ENCODE results near the gene FAM114A1.

Gene FAM114A1

DNA sequence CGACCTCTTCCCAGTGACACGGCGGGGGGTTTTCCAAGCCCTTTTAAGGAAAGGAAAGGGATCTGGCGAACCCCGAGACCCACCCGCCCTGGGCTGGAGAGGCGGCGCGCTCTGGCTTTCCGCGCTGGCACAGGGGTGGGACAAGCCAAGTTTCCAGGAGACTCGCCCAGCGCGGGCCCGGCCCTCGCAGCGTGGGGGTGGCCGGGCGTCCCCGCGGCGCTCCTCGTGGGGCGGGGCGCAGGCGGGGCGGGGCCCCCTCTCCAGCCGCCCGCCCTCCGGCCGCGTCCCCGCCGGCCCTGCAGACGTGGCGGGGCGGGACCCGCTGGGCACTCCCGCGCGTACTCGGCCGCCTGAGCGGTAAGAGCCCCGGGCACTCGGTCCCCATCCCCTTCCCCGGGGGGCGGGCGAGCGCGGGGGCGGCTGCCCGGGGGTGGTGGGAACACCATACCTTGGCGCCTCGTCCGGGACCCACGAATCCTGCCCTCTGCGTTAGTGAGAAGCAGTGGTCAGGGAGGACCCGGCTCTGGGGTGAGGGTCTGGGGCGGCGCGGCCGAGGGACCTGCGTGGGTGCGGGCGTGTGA, at the start of gene FAM114A1:
FAM114A1 (plus strand) TSS at position 329 of the 581 bp plus-strand sequence. CDS start 10,273 bp downstream, outside the sequence.
- peak; percentile 22 for DNase-seq

GRCh38 chr4:38818441-38818976, 49.1 kb upstream of the FAM114A1 start:
- DNase-seq, result no peak

- no peak for DNase-seq
Observed at GRCh38 chr4:38819569-38819968, 48.0 kb upstream of the FAM114A1 start.

GRCh38 chr4:38820329-38821061, 47.1 kb upstream of the FAM114A1 start:
- DNase-seq, result no peak

- DNase-seq, result no peak
Observed at GRCh38 chr4:38821739-38822138, 45.9 kb upstream of the FAM114A1 start.

DNA sequence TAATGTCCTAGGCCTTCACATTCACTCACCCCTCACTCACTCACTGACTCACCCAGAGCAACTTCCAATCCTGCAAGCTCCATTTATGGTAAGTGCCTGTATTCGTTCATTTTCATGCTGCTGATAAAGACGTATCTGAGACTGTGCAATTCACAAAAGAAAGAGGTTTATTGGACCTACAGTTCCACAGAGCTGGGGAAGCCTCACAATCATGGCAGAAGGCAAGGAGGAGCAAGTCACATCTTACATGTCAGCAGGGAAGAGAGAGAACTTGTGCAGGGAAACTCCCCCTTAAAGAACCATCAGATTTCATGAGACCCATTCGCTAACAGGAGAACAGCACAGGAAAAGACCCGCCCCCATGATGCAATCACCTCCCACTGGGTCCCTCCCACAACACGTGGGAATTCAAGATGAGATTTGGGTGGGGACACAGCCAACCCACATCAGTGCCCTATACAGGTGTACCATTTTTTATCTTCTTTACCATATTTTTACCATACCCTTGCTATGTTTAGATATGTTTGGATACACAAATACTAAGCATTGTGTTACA, 44.8 kb upstream of the FAM114A1 start:
- no peak for DNase-seq

GRCh38 chr4:38823766-38824165, 43.8 kb upstream of the FAM114A1 start:
- DNase-seq, result no peak

DNA sequence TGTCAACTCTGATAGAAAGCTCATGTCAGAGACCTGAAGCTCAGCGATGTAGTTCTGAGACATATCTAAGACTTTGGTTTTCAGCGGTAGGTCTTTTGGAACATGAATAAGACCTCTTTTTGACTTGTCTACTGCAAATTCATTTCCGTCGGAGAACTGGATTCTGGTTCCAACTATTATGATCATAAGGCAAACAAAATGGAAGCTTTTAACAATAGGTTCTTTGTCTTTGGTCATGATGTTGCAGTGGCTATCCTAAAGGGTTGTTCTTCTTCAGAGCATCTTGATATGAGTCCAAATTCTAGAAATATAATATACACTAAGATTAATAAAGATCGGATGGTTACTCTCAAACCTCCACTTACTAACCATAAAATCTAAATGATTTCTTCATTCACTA, 38.4 kb upstream of the FAM114A1 start:
- no peak for DNase-seq

DNA sequence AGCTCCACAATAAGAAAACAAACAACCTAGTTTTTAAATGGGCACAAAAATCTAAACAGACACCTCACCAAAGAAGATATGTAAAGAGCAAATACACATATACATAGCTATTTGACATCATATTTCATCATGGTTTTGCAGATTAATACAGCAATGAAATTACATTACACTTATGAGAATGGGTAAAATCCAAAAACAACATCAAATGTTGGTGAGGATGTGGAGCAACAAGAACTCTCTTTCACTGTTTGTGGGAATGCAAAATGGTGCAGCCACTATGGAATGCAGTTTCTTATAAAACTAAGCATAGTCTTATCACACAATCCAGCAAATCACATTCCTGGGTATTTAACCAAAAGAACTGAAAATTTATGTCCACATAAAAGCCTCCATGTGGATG, 36.0 kb upstream of the FAM114A1 start:
- DNase-seq, result no peak

DNA sequence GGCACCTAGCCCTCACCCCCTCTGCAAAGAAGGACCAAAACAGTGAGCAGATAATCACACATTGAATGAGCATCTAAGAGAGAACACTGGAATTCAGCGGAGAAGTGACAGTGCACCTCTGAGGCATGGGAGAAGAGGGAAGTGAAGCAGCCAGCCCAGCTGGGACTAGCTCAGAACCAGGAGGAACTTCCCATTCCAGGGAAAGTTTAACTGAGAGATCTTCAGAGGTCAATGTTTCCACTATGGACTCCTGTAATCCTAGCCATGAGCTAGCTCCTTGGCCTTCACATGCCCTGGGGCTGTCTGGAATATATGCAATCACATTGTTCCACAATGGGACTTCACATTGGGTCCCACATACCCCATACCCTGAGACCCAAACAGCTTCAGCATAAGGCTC, 35.4 kb upstream of the FAM114A1 start:
- DNase-seq, result no peak

- DNase-seq, result no peak
Observed at GRCh38 chr4:38832624-38833528, 34.7 kb upstream of the FAM114A1 start.

DNA sequence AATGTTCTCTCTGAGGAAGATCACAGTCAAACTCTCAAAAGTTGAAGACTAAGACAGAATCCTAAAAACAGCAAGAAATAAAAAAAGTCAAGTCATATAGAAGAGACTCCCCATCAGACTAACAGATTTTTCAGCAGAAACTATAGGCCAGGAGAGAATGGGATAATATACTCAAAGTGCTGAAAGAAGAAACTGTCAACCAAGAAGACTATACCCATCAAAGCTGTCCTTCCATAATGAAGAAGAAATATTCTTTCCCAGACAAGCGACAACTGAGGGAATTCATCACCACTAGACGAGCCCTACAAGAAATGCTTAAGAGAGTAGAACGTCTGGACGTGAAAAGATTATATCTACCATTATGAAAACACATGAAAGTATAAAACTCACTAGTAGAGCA, 33.0 kb upstream of the FAM114A1 start:
- DNase-seq, result no peak

DNA sequence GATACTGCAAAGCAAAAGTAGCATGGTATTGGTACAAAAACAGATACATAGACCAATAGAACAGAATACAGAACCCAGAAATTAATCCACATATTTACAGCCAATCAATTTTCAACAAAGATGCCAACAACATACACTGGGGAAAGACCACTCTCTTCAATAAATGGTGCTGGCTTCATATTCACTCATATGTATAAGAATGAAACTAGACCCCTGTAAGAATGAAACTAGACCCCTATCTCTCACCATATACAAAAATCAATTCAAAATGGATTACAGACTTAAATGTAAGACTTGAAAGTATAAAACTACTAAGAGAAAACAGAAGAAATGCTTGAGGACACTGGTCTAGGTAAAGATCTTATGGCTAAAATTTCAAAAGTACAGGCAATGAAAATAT, 30.3 kb upstream of the FAM114A1 start:
- DNase-seq, result no peak

- DNase-seq, result no peak
Observed at GRCh38 chr4:38837849-38838248, 29.8 kb upstream of the FAM114A1 start.

DNA sequence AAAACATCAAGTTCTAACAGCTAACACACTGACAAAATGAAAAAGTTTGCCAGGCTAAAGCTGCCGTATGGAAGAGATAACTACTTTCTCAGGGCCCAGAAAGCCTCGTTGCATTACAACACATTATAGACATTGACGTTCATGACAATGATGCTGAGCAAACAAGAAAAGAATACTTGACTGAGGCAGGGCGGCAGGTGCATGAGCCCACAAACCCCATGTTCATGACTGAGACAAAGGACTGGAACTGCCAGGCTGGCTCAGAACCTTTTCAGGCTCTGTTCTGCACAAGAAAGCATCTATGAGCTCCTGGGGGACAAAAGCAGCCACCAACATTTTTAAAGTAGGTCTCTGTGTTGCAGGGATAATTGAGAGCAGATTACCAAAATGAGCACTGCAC, 24.6 kb upstream of the FAM114A1 start:
- DNase-seq, result no peak

GRCh38 chr4:38846015-38846414, 21.6 kb upstream of the FAM114A1 start:
- DNase-seq, result no peak

- DNase-seq, result no peak
Observed at GRCh38 chr4:38855466-38855865, 12.1 kb upstream of the FAM114A1 start.

DNA sequence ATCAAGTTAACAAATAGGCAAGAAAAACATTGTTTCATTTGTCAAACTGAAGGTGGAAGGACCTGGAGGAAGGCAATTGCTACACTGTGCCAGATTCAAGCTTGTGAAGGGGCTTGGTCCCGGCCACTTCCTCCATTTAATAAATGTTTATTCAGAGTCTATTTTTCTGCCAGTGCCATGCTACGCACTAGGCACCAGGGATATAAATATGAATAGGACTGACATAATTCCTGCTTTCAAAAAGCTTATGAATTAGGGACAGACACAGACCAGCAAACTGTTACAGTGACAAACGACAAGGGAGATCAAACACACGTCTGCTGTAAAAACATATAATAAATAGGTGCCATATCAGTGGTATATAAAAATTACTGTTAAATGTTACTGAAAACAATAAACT, 11.6 kb upstream of the FAM114A1 start:
- no peak for DNase-seq

DNA sequence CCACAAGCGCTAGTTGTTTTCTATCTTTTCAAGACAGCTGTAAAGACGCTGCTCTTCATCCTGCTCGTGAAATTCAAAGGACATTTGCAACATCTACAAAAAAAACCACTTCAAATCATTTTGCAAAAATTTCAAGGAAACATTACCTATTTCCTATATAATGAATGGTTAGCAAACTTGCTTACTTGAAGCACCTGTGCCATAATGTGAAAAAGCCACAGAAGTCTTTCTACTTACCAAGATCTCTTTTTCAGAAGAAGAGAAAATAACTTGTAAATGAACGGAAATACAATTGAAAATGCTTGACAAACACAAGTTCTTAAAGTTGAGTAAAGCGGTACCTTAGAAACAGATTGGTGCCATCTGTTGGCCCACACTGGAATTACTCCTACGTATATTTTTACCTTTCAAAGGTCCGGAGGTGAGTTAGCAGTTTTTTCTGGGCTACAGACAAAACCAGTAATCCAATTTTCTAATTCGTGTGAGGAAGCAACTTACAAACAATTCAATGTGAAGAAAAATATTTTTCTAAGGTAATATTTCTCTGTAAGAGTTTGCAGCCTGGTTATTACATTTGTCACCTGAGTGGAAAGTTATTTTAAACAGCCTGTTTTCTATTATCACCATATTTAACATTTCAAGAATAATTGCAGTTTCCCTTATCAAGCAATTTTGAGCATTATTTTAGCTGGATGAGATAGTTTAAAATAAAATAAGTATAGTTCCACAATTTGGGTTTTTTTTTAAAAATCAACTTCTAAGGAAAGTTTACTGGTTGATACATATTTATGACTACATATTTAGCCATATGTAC, 10.9 kb upstream of the FAM114A1 start, which contains the start of gene TLR6:
TLR6 (minus strand) TSS at position 294 of the 814 bp plus-strand sequence. CDS start 27,344 bp downstream, outside the sequence.
- peak; percentile 62 for DNase-seq

DNA sequence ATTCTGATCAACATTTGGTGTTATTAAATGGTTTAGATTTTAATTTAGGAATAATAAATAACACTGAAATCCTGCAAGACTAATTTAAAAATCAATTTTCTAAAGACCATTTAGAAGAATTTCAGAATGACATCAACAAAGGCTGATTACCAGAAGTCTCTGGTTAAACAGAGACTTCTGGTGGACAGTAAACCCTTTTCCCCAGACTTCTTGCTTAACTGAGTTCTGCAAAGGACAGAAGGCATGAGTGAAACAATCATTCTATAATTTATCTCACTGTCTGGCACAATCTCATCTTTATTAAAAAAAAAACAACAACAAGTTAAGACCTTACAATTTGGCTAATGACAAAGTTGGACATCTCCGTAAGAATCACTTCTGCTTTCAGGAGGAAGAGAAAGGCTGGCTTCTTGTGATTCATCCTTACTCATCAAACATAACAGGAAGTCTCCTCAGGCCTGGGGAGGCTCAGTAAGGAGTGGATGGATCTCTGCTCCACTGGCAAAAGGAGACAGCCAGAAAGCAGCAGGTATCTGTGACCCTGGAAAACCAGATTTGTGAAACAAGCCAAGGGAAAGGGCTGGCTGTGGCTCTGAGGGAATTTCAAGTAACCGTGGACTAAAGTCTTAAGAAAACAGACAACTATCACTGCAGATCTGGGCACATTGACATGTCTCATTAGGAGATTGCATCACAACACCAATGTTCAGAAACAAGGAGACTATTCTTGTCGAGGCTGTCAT, 10.1 kb upstream of the FAM114A1 start:
- DNase-seq, result peak; percentile 38

- DNase-seq, result no peak
Observed at GRCh38 chr4:38858097-38858420, 9.5 kb upstream of the FAM114A1 start.

All from activated naive CD4-positive, alpha-beta T cell treated with Interleukin-2 at 50 U/mL for 16 hours (primary cell).